ENCODE measurements around the gene SCN5A.

The SCN5A gene

GRCh38 chr3:38577371-38578080 is 72.0 kb downstream of the SCN5A start:
- peak; percentile 22 for DNase-seq

- DNase-seq: peak; percentile 30
These were observed 72.7 kb downstream of the SCN5A start for GRCh38 chr3:38576526-38577370.

GRCh38 chr3:38576131-38576525 is 73.4 kb downstream of the SCN5A start:
- DNase-seq: peak; percentile 23

GRCh38 chr3:38575279-38575843 is 74.1 kb downstream of the SCN5A start:
- peak; percentile 7 for DNase-seq

GRCh38 chr3:38574411-38575278 is 74.8 kb downstream of the SCN5A start:
- peak; percentile 32 for DNase-seq

- no peak for DNase-seq
These were observed 75.9 kb downstream of the SCN5A start for GRCh38 chr3:38573556-38573955.

GRCh38 chr3:38573111-38573510 is 76.4 kb downstream of the SCN5A start:
- no peak for DNase-seq

- DNase-seq: no peak
These were observed 82.0 kb downstream of the SCN5A start for GRCh38 chr3:38567498-38567897.

- DNase-seq: peak; percentile 12
These were observed 82.7 kb downstream of the SCN5A start for GRCh38 chr3:38566794-38567193.

GRCh38 chr3:38566215-38566528 is 83.3 kb downstream of the SCN5A start:
- DNase-seq: no peak

- no peak for DNase-seq
These were observed 83.9 kb downstream of the SCN5A start for GRCh38 chr3:38565339-38566214.

GRCh38 chr3:38564631-38565338 is 84.7 kb downstream of the SCN5A start:
- no peak for DNase-seq

GRCh38 chr3:38563886-38564270 is 85.6 kb downstream of the SCN5A start:
- DNase-seq: no peak

- DNase-seq: no peak
These were observed 86.2 kb downstream of the SCN5A start for GRCh38 chr3:38563070-38563885.

GRCh38 chr3:38562467-38562925 is 87.0 kb downstream of the SCN5A start:
- no peak for DNase-seq

- DNase-seq: no peak
These were observed 87.6 kb downstream of the SCN5A start for GRCh38 chr3:38561746-38562466.

GRCh38 chr3:38560996-38561717 is 88.3 kb downstream of the SCN5A start:
- no peak for DNase-seq

- DNase-seq: peak; percentile 37
These were observed 89.2 kb downstream of the SCN5A start for GRCh38 chr3:38560284-38560683.

GRCh38 chr3:38558864-38559263 is 90.6 kb downstream of the SCN5A start:
- no peak for DNase-seq
